Immature natural killer cell (primary cell): ENCODE results near the gene OAS1. TPM values are rescaled to one million over a fixed set of nuclear protein-coding genes. Genes with fewer than 3 reads are reported as not detected.

Source experiments
- DNase-seq, 3 donors: peaks; one replicate each; pipeline ENCODE4 v3.0.0; 2022; ENCODE audit warnings: mixed read lengths in 1 of 3
- H3K27ac Mint-ChIP-seq, 6 donors: one replicate each; pipeline ENCODE4 v1.8.0; 2020; ENCODE audit warnings: mixed read lengths in 6 of 6, mild to moderate bottlenecking in 5 of 6, inconsistent platforms in 4 of 6, moderate library complexity in 3 of 6
- H3K27me3 Mint-ChIP-seq, 3 donors: one replicate each; pipeline ENCODE4 v1.8.0; 2020 to 2021; ENCODE audit warnings: low read depth in 3 of 3, mild to moderate bottlenecking in 3 of 3, mixed read lengths in 3 of 3, moderate library complexity in 3 of 3, inconsistent platforms in 1 of 3
- H3K36me3 Mint-ChIP-seq, 3 donors: one replicate each; pipeline ENCODE4 v1.8.0; 2020; ENCODE audit warnings: mixed read lengths in 3 of 3, inconsistent platforms in 2 of 3, mild to moderate bottlenecking in 2 of 3
- H3K4me1 Mint-ChIP-seq, 2 donors: one replicate each; pipeline ENCODE4 v1.8.0; 2020; ENCODE audit warnings: inconsistent platforms in 2 of 2, mild to moderate bottlenecking in 2 of 2, mixed read lengths in 2 of 2, moderate library complexity in 1 of 2
- H3K4me3 Mint-ChIP-seq, 5 donors: one replicate each; pipeline ENCODE4 v1.8.0; 2020; ENCODE audit warnings: mild to moderate bottlenecking in 5 of 5, mixed read lengths in 5 of 5, inconsistent platforms in 3 of 5, moderate library complexity in 3 of 5
- H3K9me3 Mint-ChIP-seq, 6 donors: one replicate each; pipeline ENCODE4 v1.8.0; 2020; ENCODE audit warnings: mild to moderate bottlenecking in 6 of 6, mixed read lengths in 6 of 6, inconsistent platforms in 4 of 6, moderate library complexity in 3 of 6
- polyA plus RNA-seq, 3 donors: library from polyadenylated mRNA; unstranded; fragments of 300-500 nt; fragmentation: Illumina TruSeq; gene quantifications; one replicate each; pipeline ENCODE4 v1.2.3, GENCODE V29; 2021

The OAS1 gene
- polyA plus RNA-seq, 3 donors from 2014 or later = 22.3 to 46.0 (median 25.6) TPM

GRCh38 chr12:112932485-112933128 is 25.8 kb downstream of the OAS1 start:
- Mint-ChIP-seq H3K4me3 (no peak overlapping the region), H3K4me1 (peaks cover 3 to 8% of the 10 kb centered on the region in 2 donors), H3K27me3 (no peaks in the 10 kb centered on the region), H3K36me3 (peaks cover 0 to 20% (median 11%) of the 10 kb centered on the region in 3 donors), H3K9me3 (no peaks in the 10 kb centered on the region), H3K27ac (no peak overlapping the region)
- no peak for DNase-seq

DNA sequence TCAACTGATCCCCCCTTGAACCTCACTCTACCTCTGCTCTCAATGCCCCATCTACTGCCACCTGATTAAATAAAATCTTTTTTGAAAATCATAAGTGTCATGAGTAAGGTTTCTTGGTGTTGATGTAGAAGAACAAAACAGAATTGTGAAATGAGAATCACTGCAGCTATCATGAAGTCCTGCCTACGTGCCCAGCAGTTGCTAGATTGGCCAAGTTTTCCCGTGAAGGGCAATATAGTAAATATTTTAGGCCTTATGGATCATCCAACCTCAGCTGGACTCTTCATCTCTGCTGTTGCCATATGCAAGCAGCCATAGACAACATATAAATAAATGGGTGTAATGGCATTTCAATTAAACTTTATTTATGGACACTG is 26.4 kb downstream of the OAS1 start:
- no peak overlapping the region for H3K27ac Mint-ChIP-seq

DNA sequence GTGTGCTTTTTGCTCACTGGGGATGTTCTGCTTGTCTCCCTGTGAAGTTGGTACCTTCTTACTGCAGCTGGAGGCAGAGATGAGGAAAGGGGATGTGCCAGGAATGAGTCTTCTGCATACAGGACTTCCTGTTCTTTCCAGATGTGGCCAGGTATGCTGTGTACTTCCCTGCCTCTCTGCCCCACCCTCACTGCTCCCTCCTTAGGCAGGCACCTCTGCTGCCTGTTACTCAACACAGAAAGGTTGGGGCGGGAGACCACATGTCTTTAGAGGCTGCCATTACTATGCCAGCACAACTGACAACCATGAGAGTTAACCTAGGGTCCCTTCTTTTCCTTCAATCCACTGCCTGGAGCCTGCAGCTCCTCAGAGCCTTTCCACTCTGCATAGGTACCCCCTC is 29.5 kb downstream of the OAS1 start:
- Mint-ChIP-seq H3K4me1 (peaks cover 30 to 37% of the 10 kb centered on the region in 2 donors), H3K27me3 (no peaks in the 10 kb centered on the region), H3K9me3 (no peaks in the 10 kb centered on the region), H3K4me3 (no peak overlapping the region), H3K36me3 (peaks cover 0 to 5% (median 0%) of the 10 kb centered on the region in 3 donors), H3K27ac (peak overlapping the region in 4 of 6 donors; percentile 24 to 89 (median 74))
- no peak for DNase-seq

More for the DNA sequence above, 26.4 kb downstream of the OAS1 start:
- no peak for DNase-seq
- Mint-ChIP-seq H3K36me3 (peaks cover 0 to 17% (median 9%) of the 10 kb centered on the region in 3 donors), H3K9me3 (no peaks in the 10 kb centered on the region), H3K4me1 (peaks cover 8 to 13% of the 10 kb centered on the region in 2 donors), H3K4me3 (no peak overlapping the region), H3K27me3 (no peaks in the 10 kb centered on the region)

DNA sequence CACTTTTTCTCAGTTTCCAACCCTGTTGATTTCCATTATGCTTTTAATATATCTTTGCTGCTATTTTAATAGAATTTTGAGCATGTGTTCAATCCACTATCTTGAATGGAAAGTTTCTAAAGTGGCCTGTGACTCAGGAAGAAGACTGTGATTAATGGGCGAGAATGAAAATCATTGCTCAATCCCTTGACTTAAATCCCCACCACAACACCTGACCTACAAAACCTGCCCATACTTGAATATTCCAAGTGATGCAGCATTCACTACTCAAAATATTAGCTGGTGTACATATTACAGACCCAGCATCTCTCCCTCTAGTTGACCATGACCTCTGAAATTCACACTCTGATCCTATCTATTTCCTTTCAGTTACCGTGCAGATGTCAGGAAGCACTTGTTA is 30.2 kb downstream of the OAS1 start:
- peaks cover 0 to 5% (median 0%) of the 10 kb centered on the region in 3 donors for H3K36me3 Mint-ChIP-seq
- H3K27ac Mint-ChIP-seq = peak overlapping the region; percentile 60 to 90 (median 74)
- H3K9me3 Mint-ChIP-seq = no peaks in the 10 kb centered on the region
- peak overlapping the region; percentile 11 to 94 (median 50) for H3K4me3 Mint-ChIP-seq
- no peak for DNase-seq
- peaks cover 30 to 37% of the 10 kb centered on the region in 2 donors for H3K4me1 Mint-ChIP-seq
- no peaks in the 10 kb centered on the region for H3K27me3 Mint-ChIP-seq

GRCh38 chr12:112937741-112938719 is 31.3 kb downstream of the OAS1 start, which contains the start of gene OAS3:
Gene OAS3 (plus strand): TSS chr12:112938474. CDS start chr12:112938531, 57 bp downstream.
- Mint-ChIP-seq H3K36me3 (peaks cover 0 to 4% (median 0%) of the 10 kb centered on the region in 3 donors), H3K9me3 (no peaks in the 10 kb centered on the region), H3K27me3 (no peaks in the 10 kb centered on the region), H3K4me1 (peaks cover 30 to 37% of the 10 kb centered on the region in 2 donors), H3K27ac (peak within 1 kb of the TSS; percentile 87 to 95 (median 90)), H3K4me3 (peak within 1 kb of the TSS; percentile 91 to 95 (median 94))
- peak; percentile 59 to 64 (median 62) for DNase-seq

DNA sequence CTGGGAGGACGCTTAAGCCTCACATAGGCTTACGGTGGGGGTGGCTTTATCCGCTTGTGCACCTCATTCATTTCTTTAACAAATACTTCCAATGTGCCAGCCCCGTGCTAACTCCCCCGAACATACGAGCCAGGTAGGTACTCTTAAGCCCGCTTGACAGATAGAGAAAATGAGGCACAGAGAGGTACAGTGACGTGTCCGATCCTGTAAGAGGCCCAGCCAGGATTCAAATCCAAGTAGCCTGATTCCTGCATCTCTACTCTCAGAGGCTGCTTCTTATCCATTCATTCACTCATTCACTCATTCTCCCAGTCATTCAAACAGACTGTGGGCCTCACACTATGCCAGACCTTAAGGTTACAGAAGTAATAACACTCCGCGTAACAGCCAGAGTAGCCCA is 32.0 kb downstream of the OAS1 start:
- Mint-ChIP-seq H3K27ac (peak overlapping the region; percentile 82 to 95 (median 88)), H3K4me3 (peak overlapping the region; percentile 91 to 95 (median 94)), H3K9me3 (no peaks in the 10 kb centered on the region), H3K27me3 (no peaks in the 10 kb centered on the region), H3K36me3 (peaks cover 0 to 4% (median 0%) of the 10 kb centered on the region in 3 donors), H3K4me1 (peaks cover 30 to 37% of the 10 kb centered on the region in 2 donors)
- DNase-seq = no peak

GRCh38 chr12:112939761-112940381 is 33.1 kb downstream of the OAS1 start:
- DNase-seq = no peak

GRCh38 chr12:112941528-112942335 is 35.0 kb downstream of the OAS1 start:
- H3K9me3 Mint-ChIP-seq = no peaks in the 10 kb centered on the region
- H3K27me3 Mint-ChIP-seq = no peaks in the 10 kb centered on the region
- H3K27ac Mint-ChIP-seq = no peak overlapping the region
- no peak for DNase-seq
- peaks cover 30 to 37% of the 10 kb centered on the region in 2 donors for H3K4me1 Mint-ChIP-seq
- H3K36me3 Mint-ChIP-seq = peaks cover 11 to 24% (median 16%) of the 10 kb centered on the region in 3 donors
- no peak overlapping the region for H3K4me3 Mint-ChIP-seq

More at GRCh38 chr12:112939761-112940381, 33.1 kb downstream of the OAS1 start:
- Mint-ChIP-seq H3K9me3 (no peaks in the 10 kb centered on the region), H3K27me3 (no peaks in the 10 kb centered on the region), H3K4me1 (peaks cover 30 to 37% of the 10 kb centered on the region in 2 donors), H3K27ac (peak overlapping the region; percentile 3 to 90 (median 70)), H3K4me3 (peak overlapping the region; percentile 80 to 95 (median 93)), H3K36me3 (peaks cover 7 to 12% (median 8%) of the 10 kb centered on the region in 3 donors)

DNA sequence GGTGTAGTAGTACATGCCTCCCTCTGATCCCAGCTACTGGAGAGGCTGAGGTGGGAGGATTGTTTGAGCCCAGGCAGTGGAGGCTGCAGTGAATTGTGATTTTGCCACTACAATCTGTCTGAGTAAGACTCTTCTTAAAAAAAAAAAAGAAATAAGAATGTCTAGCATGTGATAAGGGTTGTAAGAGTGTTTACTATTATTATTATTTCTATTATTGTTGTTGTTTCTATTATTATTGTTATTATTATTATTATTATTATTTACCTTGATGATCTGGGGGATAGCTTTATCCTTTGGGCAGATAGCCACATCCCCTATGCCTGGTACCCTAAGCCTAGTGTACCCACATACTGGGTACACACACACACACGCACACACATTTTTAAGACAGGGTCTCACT is 35.8 kb downstream of the OAS1 start:
- Mint-ChIP-seq H3K27me3 (no peaks in the 10 kb centered on the region), H3K9me3 (no peaks in the 10 kb centered on the region), H3K27ac (no peak overlapping the region), H3K4me3 (no peak overlapping the region), H3K36me3 (peaks cover 19 to 32% (median 24%) of the 10 kb centered on the region in 3 donors), H3K4me1 (peaks cover 28 to 30% of the 10 kb centered on the region in 2 donors)
- no peak for DNase-seq

- H3K27me3 Mint-ChIP-seq = peaks cover 0 to 1% (median 0%) of the 10 kb centered on the region in 3 donors
- H3K36me3 Mint-ChIP-seq = peaks cover 19 to 42% (median 24%) of the 10 kb centered on the region in 3 donors
- no peak for DNase-seq
- H3K9me3 Mint-ChIP-seq = no peaks in the 10 kb centered on the region
- H3K4me1 Mint-ChIP-seq = peaks cover 14 to 15% of the 10 kb centered on the region in 2 donors
- H3K4me3 Mint-ChIP-seq = no peak overlapping the region
- peak overlapping the region in 2 of 6 donors; percentile 42 to 70 for H3K27ac Mint-ChIP-seq
Observed at GRCh38 chr12:112944024-112944690, 37.4 kb downstream of the OAS1 start.

DNA sequence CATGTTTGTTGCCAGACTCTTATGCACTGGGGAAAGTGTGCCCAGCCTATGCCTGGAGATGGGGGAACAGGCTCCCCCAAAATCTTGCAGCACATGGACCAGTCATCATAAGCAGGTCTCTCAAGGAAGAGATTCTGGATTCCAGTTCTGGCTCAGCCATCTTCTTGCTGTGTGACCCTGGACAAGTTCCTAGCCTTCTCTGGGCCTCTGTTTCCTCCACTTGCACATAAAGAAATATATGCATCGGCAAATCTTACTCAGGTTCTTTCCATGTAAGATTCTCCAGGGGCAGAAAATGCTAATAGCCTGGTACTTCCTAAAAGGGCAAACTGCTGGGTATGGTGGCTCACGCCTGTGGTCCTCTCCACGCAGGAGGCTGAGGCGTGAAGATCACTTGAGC is 38.8 kb downstream of the OAS1 start:
- Mint-ChIP-seq H3K9me3 (no peaks in the 10 kb centered on the region), H3K27me3 (peaks cover 0 to 4% (median 0%) of the 10 kb centered on the region in 3 donors), H3K4me1 (peaks cover under 1 to 2% of the 10 kb centered on the region in 2 donors), H3K36me3 (peaks cover 19 to 54% (median 28%) of the 10 kb centered on the region in 3 donors), H3K27ac (no peak overlapping the region), H3K4me3 (no peak overlapping the region)
- no peak for DNase-seq

GRCh38 chr12:112946236-112947000 is 39.7 kb downstream of the OAS1 start:
- H3K27me3 Mint-ChIP-seq = peaks cover 0 to 4% (median 0%) of the 10 kb centered on the region in 3 donors
- no peak overlapping the region for H3K4me3 Mint-ChIP-seq
- no peak for DNase-seq
- no peaks in the 10 kb centered on the region for H3K4me1 Mint-ChIP-seq
- H3K9me3 Mint-ChIP-seq = peaks cover 0 to 2% (median 0%) of the 10 kb centered on the region in 6 donors
- H3K27ac Mint-ChIP-seq = no peak overlapping the region
- peaks cover 23 to 61% (median 36%) of the 10 kb centered on the region in 3 donors for H3K36me3 Mint-ChIP-seq
